ENCODE results near the gene UBQLN2.
"Not testable (repeated sequence)": the region's sequence is repeated elsewhere in the genome, so short reads cannot be mapped to it uniquely, and the experiment has no call there.

UBQLN2 gene
- total RNA-seq, result 71.4 to 141 (median 114) reads per million in 3 experiments

GRCh38 chrX:56563231-56564161, at the start of gene UBQLN2:
UBQLN2 (plus strand) TSS chrX:56563627; CDS start chrX:56563874, 247 bp downstream.
- DNase-seq, result peak; percentile 78

- no peak for DNase-seq
Measured at GRCh38 chrX:56519642-56520041, 43.8 kb upstream of the UBQLN2 start.

- DNase-seq, result not testable (repeated sequence)
Measured at GRCh38 chrX:56529482-56530007, 33.9 kb upstream of the UBQLN2 start.

- DNase-seq, result no peak
Measured at GRCh38 chrX:56530011-56530410, 33.4 kb upstream of the UBQLN2 start.

GRCh38 chrX:56550667-56551066, 12.8 kb upstream of the UBQLN2 start:
- no peak for DNase-seq

GRCh38 chrX:56554870-56555269, 8.6 kb upstream of the UBQLN2 start:
- DNase-seq, result no peak

GRCh38 chrX:56557376-56557929, 6.0 kb upstream of the UBQLN2 start:
- DNase-seq, result no peak

GRCh38 chrX:56564164-56564885, 898 bp downstream of the UBQLN2 start:
- DNase-seq, result peak; percentile 19

GRCh38 chrX:56564921-56565840, 1.8 kb downstream of the UBQLN2 start:
- no peak for DNase-seq

- DNase-seq, result no peak
Measured at GRCh38 chrX:56569378-56570057, 6.1 kb downstream of the UBQLN2 start.

- no peak for DNase-seq
Measured at GRCh38 chrX:56572975-56573374, 9.5 kb downstream of the UBQLN2 start.

- no peak for DNase-seq
Measured at GRCh38 chrX:56574861-56575260, 11.4 kb downstream of the UBQLN2 start.

GRCh38 chrX:56576721-56577120, 13.3 kb downstream of the UBQLN2 start:
- DNase-seq, result no peak

GRCh38 chrX:56588397-56589188, 25.2 kb downstream of the UBQLN2 start:
- no peak for DNase-seq

GRCh38 chrX:56591830-56592229, 28.4 kb downstream of the UBQLN2 start:
- not testable (repeated sequence) for DNase-seq

GRCh38 chrX:56600141-56600540, 36.7 kb downstream of the UBQLN2 start:
- no peak for DNase-seq

- DNase-seq, result no peak
Measured at GRCh38 chrX:56600987-56601386, 37.6 kb downstream of the UBQLN2 start.

- DNase-seq, result no peak
Measured at GRCh38 chrX:56615282-56615681, 51.9 kb downstream of the UBQLN2 start.

Data from central memory CD4-positive, alpha-beta T cell (primary cell).